CMK (cell line): ENCODE data around the gene ADGRV1.
"Not testable (repeated sequence)": the region's sequence is repeated elsewhere in the genome, so short reads cannot be mapped to it uniquely, and the experiment has no call there.

ENCODE experiments used
- DNase-seq: peaks from one replicate; pipeline ENCODE4 v3.0.0-alpha.2; 2010; ENCODE audit warnings: low read depth

ADGRV1 gene

DNA sequence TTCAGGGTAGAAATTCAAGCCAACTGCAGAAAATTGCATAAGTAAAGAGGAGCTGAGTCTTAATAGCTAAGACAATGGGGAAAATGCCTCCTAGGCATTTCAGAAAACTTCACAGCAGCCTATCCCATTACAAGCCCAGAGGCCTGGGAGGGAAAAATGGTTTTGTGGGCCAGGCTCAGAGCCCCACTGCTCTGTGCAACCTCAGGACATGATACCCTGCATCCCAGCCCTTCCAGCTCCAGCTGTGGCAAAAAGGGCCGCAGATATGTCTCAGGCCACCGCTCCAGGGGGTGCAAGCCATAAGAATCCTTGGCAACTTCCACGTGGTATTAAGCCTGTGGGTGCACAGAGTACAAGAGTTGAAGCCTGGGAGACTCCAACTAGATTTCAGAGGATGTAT lies 437.5 kb downstream of the ADGRV1 start:
- no peak for DNase-seq

DNA sequence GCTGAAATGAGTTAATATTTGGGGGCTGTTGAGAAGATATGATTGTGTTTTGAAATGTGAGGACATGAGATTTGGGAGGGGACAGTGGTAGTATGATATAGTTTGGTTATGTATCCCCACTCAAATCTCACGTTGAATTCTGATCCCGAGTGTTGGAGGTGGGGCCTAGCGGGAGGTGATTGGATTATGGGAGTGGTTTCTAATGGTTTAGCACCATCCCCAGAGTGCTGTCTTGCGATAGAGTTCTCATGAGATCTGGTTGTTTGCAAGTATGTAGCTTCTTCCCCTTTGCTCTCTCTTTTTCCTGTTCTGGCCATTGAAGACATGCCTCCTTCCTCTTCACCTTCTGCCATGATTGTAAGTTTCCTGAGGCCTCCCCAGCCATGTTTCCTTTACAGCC lies 438.5 kb downstream of the ADGRV1 start:
- no peak for DNase-seq

DNA sequence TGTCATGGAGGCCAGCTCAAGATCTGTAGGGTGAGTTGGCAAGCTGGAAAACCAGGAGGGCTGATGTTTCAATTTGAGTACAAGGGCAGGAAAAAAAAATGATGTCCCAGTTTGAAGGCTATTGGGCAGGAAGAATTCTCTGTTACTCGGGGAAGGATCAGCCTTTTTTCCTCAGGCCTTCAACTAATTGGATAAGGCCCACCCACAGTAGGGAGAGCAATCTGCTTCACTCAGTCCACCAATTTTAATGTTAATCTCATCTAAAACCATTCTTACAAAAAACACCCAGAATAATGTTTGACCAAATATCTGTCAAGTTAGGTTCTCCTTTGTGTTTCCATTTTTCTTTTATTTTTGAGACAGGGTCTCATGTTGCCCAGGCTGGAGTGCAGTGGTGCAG lies 442.1 kb downstream of the ADGRV1 start:
- DNase-seq: no peak

DNA sequence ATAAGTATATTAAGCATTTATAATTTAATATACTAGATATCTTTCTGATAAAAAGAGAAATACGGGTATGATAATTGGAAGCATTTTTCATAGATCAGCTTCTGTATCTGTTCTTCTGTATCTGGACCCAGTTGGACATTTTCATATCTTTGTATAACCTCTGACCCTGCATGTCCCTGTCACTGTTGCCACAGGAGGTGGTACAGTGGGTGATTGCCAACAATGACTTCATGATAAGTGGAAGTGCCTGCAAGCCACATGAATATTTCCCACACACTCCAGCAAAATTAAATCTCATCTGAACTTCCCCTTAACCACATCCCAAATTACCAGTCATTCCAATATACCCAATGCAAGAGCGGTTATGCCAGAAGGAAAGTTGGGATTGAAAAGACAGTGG lies 448.1 kb downstream of the ADGRV1 start:
- DNase-seq: no peak

DNA sequence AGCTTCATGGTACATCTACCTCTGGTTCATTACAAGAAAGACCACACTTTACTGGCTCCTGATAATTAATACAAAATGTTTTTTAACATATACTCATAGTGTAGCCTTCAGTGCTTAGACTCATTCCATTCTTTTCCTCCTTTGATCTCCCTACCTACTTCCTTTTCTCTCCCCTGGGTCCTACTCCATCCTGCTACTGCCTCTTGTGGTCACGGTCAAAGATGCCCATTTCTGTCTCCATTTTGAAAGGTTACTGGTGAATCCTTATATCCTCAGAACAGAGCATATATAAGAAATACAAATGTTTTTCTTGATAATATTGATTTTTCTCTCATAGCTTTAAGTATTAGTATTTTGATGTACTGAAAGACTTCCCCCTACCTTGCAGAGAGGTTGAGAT lies 448.7 kb downstream of the ADGRV1 start:
- no peak for DNase-seq

DNA sequence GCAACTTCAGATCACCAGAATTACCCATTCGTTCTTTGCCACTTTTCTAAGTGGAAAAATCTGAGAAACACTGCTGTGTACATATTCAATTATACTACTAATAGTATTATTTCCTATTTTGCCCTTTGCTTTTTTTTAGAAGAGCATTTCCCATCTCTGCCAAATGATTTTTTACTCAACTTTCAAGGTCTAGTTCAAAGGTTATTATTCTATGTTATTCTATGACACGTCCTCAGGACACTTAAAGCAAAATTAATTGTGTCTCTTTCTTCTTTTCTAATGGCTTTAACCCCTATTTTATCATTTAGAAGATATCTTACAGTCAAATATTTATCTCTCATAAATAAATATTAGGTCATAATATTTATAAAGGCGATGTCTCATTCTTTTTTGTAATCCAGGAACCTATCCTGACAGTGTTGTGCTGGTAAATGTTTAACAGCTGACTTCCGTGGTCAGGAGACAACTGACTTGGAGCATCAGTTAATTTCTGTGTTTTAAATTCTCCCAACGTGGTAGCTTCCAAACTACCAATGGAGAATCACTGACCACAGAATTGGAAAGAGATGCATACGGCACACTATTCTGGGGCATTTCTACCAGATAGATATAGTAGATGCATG lies 449.3 kb downstream of the ADGRV1 start:
- DNase-seq: no peak

DNA sequence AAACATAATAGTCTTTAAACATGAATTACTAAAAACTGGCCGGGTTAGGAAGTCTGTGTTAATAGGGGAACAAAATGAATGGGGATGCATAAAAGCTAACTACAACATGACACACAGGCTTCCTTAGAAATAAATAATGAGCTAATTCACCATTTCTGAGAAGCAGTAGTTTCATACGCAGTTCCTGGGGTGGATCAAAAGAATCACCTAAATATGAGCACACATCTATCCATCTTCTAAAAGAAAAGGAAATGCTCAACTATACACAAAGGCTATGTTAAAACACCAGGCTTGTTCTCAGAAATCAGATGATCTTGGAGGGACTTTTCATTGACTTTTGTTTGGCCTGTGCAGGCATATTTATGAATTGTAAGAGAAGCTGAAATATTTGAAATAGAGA lies 451.5 kb downstream of the ADGRV1 start:
- DNase-seq: no peak

DNA sequence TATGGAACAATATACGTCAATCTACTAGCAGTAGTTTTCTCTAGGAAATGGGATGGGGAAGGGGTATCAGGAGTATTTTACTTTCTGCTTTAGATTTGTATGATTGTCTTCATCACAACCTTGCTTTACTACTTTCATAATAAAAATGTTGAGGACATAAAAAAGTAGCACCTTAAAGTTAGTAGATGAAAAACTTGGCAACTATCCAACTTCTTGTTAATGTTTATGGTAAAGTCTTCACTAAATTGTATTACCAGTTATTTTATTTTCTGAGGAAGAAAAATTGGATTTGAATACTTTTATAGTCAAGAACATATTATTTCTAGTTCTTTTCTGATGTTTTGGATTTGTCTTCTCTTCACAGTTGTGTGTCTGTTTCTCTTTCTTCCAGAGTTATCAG lies 452.4 kb downstream of the ADGRV1 start:
- DNase-seq: no peak

DNA sequence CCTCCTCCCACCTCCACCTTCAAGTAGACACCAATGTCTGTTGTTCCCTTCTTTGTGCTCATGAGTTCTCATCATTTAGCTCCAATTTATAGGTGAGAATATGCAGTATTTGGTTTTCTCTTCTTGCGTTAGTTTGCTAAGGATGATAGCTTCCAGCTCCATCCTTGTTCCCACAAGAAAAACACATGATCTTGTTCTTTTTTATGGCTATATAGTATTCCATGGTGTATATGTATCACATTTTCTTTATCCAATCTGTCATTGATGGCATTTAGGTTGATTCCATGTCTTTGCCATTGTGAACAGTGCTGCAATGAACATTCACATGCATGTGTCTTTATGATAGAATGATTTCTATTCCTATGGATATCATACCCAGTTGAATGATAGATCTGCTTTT lies 454.3 kb downstream of the ADGRV1 start:
- DNase-seq: not testable (repeated sequence)

DNA sequence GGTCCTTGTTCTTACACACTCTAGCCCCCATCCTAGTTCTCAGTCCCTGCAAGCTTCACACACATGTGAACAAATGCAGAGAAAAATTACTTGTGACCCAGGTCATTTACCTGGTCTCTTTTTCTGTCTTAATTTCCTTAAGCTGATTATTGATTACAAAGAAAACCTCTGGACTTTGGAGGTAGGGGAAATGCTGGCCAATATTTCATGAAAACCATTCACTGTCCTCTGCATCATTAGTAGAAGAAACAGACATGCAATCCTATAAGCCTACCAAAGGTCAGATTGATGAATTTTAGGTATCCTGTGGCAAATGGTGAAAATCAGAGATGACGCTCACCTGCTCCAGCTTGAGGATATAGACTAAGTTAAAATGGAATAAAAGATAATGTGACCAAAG lies 457.7 kb downstream of the ADGRV1 start:
- no peak for DNase-seq

DNA sequence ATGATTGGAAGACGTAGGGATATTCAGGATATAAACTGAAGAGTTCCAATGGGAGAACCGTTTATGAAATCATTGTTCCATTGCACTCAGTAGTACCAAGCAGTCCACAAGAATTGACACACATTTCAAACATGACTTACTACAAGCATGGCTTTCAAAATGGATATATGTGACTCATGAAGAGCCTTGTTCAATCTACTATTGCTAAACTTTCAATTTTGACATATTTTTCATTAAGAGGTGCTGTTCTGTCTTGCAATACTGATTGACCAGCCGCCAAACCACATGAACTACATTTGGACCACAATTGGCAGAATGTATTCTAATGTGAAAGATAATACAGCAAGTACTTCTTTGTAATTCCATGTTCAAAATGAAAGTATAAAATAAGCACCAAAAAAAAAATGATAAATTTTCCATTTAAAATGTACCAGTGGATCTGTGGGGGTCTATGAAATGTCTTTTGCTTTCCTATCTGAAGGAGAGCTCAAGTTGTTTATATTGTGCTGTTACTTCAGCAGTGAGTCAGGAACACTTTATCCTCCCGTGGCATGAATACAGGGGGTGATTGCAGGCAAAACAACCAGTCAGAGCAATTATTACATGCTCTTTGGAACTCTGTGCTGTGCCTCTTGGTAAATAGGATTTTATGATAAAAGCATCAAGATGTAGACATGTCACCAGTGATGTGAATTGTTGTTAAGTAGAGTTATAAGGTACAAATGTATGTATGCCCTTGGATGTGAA lies 458.5 kb downstream of the ADGRV1 start:
- no peak for DNase-seq

DNA sequence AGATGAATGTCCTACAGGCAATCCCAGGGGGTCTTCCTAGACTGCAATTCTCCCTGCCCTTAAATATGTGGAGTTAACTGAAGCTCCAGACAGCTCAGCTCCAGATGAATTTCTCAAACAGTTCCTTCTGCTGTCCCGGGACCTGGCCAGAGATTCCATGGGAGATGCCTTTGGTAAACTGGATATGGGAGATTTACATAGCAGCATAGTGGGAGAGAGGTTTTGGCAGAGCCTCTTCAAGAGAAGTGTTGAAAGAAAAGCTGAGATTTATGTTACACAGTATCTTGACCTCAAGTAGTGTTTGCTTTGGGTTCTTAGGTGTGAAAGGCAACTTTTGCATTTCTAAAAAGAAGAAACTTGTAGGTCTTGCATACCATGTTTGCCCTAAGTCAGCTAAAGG lies 459.6 kb downstream of the ADGRV1 start:
- no peak for DNase-seq

DNA sequence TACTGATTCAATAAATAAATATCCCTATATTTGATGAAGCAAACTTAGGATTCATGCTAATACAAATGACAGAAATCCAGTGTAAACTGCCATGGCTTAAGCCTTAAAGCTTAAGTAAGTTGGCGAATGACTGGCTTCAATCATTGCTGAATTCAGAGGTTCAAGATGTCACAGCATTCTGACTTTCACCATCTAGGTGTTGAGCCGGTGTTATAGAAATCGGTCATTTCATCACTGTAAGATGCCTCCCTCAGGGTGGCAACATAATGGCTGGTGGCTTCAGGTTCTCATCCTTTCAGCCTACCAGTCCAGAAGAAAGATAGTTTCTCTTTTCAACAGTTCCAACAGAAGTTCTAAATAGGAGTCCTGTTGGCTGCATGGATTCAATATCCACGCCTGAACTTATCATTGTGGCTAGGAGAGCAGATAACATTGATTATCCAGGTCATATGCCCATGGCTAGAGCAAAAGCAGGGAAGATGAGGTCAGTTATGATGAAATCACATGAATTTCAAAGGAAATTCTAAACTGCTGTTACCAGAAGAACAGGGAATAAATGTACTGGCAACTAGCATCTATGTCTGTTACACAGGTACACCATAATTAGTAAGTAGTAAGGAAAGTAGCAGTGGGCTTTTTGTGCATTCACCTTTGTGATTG lies 460.2 kb downstream of the ADGRV1 start:
- DNase-seq: no peak

DNA sequence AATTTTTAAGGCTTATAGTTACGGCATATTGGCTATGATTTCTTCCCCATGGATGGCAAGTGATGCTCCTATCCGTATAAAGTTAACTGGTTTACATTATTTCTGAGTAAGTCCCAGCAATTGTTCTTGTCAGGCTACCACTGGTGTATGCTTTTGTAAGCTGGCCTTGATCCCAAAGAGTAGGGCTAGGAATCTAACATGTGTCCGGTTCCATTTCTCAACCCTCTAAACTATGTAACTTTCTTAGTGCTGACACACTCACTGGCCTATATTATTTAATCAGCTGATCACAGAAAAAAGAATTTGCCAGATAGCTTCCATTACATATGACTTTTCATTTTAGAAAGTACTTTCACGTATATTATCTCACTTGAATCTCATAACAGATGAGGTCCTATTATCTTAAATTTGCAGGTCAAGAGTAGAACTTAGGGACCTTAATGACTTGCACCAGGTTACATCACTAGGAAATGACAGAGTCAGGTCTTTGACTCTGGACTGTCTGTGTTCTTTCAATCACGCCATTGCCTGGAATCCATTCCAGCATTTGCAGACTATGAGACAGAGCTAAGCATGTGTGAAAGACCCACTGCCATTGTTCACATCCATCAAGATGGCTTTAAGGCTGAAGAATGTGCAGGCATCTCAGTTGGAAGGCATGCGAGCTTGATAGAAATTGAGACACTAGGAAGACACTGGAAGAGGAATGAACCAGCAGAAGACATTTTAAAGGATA lies 461.6 kb downstream of the ADGRV1 start:
- no peak for DNase-seq

DNA sequence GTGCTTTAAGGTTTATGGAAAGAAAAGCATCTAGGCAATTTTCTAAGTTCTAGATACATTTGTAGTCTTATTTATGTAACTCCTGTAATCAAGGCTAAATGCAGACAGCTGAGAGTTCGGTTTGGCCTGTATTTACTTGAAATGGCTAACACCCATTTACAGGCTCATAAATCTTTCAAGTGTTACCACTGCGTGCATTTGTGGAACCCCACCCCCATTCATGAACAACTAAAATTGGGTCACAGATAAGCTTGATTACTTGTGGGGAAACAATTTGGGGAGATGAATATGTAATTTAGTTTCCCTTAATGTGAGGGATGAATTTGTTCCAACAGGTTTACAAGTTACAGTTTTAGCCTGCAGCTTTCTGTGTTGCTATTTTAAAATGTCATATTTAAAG lies 463.9 kb downstream of the ADGRV1 start:
- DNase-seq: no peak

DNA sequence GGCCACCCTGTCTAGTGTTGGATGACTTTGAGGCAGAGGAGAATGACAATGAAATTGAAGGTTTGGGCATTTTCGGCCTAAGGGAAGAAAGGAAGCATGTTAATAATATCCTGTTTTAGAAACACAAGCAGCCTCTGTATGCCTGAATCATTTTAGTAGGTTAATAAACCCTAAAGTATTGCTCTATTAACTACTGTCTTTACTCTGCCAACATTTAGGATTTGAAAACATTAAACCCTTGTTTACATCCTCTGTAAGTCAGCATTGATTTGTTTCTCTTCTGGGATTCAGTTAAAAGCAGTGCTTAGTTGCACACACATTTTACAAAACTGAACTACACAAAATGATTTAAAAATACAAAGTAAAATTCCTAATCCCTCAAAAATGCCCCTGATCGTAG lies 465.6 kb downstream of the ADGRV1 start:
- DNase-seq: no peak

DNA sequence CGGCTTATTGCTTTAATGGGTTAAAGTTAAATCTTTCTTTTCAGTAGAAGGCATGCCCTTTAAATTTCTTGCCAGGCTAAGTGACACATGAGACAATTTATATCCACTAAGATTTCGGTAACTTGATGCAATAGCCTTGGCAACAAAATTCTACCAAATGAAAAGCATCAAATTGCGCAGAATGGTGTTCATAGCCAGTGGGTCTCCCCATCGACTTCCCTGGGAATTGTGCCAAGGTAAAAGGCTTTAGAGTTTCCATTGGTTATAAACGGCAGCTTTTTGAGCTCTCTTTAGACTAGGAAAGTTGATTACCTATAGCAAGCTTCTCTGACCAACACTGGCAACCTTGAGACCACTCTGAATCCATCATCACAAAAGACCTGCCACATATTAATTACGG lies 466.1 kb downstream of the ADGRV1 start:
- no peak for DNase-seq

DNA sequence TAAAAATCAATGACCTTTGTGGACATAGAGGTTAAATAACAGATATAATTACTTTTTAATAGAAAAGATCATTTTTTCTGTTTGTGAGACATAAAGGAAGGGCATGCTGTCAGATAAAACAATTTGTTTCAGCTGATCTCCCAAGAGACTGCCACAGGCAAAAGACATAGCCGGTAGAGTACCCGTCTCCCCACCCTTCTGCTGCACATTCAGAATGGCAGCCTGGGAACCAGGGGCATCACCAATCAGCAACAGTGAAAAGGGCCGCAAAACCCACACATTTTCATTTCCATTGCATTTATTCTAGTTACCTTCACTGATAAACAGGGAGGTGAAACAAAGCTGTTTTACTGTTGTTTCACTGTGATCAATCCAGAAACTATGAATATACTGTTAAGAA lies 466.9 kb downstream of the ADGRV1 start:
- DNase-seq: no peak

DNA sequence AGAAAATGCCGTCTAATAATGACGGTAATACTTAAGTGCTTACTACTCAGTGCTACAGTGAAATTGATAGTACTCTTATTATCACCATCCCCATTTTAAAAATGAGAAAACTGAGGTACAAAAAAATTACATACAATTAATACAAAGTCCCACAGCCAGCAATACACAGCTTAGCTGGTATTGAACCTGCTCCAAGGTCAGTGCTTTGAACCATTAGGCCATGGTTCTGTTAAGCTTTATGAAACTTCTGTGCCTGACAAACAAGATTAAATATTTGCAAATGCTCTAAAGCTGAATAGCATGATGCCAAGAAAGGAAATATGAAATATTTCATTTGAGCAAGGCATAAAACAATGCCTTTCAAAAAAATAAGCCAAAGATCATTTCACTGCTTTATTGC lies 467.4 kb downstream of the ADGRV1 start:
- no peak for DNase-seq

DNA sequence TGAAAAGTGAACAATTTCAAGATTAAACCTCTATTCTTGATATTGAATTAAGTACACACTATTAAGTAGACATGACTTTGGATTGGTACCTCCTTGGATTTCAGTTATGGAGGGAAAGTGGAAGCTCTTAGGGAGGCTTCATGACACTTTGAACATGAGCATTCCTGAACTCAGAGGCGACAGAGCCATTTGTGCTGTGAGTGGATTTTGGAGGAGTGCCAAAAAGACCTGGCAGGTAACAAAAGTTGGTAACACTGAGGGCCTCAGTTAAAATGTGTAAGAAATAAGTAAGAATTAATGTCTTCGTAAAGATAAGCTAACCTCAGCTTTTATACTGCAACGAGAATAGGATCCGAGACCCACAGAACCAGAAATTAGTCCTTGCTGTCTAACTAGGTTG lies 467.9 kb downstream of the ADGRV1 start:
- no peak for DNase-seq

DNA sequence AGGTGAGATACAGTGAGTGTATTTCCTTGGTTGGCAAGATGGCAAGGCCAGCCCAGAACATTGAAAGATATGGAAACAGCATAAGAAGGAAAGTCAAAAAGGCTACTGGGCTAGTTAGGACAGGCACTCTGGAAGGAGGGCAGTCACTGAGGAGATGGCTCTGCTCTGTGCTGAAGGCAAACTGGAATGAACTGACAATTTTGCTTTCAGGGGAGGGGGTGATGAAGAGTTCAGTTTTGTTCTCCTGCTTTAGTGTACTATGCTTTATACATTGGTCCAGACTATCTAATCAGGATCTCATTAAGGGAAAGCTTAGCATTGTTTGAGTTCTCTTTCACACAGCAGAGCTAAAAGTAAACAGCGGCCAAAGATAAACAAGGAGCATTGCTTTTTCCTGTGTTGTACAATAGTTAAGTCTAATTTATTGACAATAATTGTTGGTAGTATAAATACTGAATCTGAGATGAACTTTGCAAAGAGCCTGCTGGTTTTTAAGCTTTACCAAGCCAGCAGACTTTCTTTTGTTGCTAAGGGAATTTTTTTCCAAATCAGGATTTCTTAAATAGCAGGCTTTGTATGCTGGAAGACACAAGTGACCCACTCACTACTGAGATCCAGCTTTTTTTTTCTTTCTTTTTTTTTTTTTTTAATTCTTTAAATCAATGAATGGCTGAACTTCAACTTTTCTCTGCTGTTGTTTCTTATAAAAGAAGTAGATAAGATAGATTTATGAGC lies 469.0 kb downstream of the ADGRV1 start:
- no peak for DNase-seq

DNA sequence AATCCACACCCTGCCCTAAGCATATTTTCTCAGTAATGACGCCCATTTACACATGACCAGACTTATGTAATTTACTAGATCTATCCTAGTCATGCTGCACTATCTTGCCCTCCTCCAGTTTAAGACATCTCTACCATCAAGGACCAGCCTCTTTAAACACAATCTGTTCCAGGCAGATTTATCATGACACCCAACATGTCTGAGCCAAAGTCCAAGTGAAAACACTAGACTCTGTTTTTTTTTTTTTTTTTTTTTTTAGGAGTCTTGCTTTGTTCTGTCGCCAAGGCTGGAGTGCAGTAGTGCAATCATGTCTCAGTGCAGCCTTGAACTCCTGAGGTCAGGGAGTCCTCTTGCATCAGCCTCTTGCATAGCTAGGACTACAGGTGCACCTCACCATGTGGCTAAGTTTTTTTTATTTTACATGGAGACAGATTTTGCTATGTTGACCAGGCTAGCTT lies 469.9 kb downstream of the ADGRV1 start:
- no peak for DNase-seq
